Hypothalamus (tissue), 51 donors: ENCODE data around the gene VSIG2.

Experiments used
- DNase-seq, 51 donors: peaks; one replicate each; lab custom pipeline; 2025; lab: John Stamatoyannopoulos, UW

VSIG2 gene

GRCh38 chr11:124725719-124726105, 26.3 kb downstream of the VSIG2 start:
- DNase-seq, result no peak

GRCh38 chr11:124724979-124725718, 26.9 kb downstream of the VSIG2 start:
- DNase-seq, result no peak

GRCh38 chr11:124722176-124722575, 29.9 kb downstream of the VSIG2 start:
- DNase-seq, result no peak

- no peak for DNase-seq
Observed at GRCh38 chr11:124719534-124719933, 32.5 kb downstream of the VSIG2 start.

- no peak for DNase-seq
Observed at GRCh38 chr11:124718801-124719200, 33.3 kb downstream of the VSIG2 start.

GRCh38 chr11:124717786-124718651, 34.0 kb downstream of the VSIG2 start:
- peak in 1 of 51 donors; percentile 14 for DNase-seq

- no peak for DNase-seq
Observed at GRCh38 chr11:124717421-124717785, 34.7 kb downstream of the VSIG2 start.

GRCh38 chr11:124716591-124716990, 35.5 kb downstream of the VSIG2 start:
- no peak for DNase-seq

GRCh38 chr11:124712392-124712791, 39.7 kb downstream of the VSIG2 start:
- no peak for DNase-seq

GRCh38 chr11:124707829-124708228, 44.2 kb downstream of the VSIG2 start:
- DNase-seq, result no peak

GRCh38 chr11:124700028-124700427, 52.0 kb downstream of the VSIG2 start:
- no peak for DNase-seq

GRCh38 chr11:124699547-124699946, 52.5 kb downstream of the VSIG2 start:
- no peak for DNase-seq
